GM19395 (cell line): Measurements from ENCODE around the gene SLC25A21.
"Not testable (repeated sequence)": the region's sequence is repeated elsewhere in the genome, so short reads cannot be mapped to it uniquely, and the experiment has no call there.

ENCODE experiments used
- ATAC-seq: cut with Tn5 transposase; IDR thresholded peaks from one replicate; pipeline ENCODE4 v1.9.1; 2021; ENCODE audit warnings: mild to moderate bottlenecking, moderate library complexity; ENCODE audit not compliant: unreplicated experiment

The SLC25A21 gene

GRCh38 chr14:37093364-37093763 lies 79.0 kb downstream of the SLC25A21 start:
- no peak for ATAC-seq

- ATAC-seq = no peak
These were observed 80.8 kb downstream of the SLC25A21 start for GRCh38 chr14:37091651-37092050.

GRCh38 chr14:37090026-37090425 lies 82.4 kb downstream of the SLC25A21 start:
- no peak for ATAC-seq

GRCh38 chr14:37089410-37089809 lies 83.0 kb downstream of the SLC25A21 start:
- ATAC-seq = no peak

- no peak for ATAC-seq
These were observed 83.8 kb downstream of the SLC25A21 start for GRCh38 chr14:37088356-37089215.

GRCh38 chr14:37087520-37087919 lies 84.9 kb downstream of the SLC25A21 start:
- ATAC-seq = no peak

- no peak for ATAC-seq
These were observed 88.8 kb downstream of the SLC25A21 start for GRCh38 chr14:37083599-37083998.

- ATAC-seq = no peak
These were observed 90.0 kb downstream of the SLC25A21 start for GRCh38 chr14:37082449-37082848.

- ATAC-seq = no peak
These were observed 90.5 kb downstream of the SLC25A21 start for GRCh38 chr14:37081856-37082255.

GRCh38 chr14:37081218-37081617 lies 91.2 kb downstream of the SLC25A21 start:
- no peak for ATAC-seq

- no peak for ATAC-seq
These were observed 94.3 kb downstream of the SLC25A21 start for GRCh38 chr14:37078131-37078530.

GRCh38 chr14:37074320-37074719 lies 98.1 kb downstream of the SLC25A21 start:
- ATAC-seq = not testable (repeated sequence)

GRCh38 chr14:37063467-37064240 lies 108.8 kb downstream of the SLC25A21 start:
- no peak for ATAC-seq

- ATAC-seq = no peak
These were observed 110.1 kb downstream of the SLC25A21 start for GRCh38 chr14:37062191-37062803.

GRCh38 chr14:37061697-37062096 lies 110.7 kb downstream of the SLC25A21 start:
- no peak for ATAC-seq

GRCh38 chr14:37060496-37061260 lies 111.7 kb downstream of the SLC25A21 start:
- no peak for ATAC-seq

- ATAC-seq = no peak
These were observed 114.6 kb downstream of the SLC25A21 start for GRCh38 chr14:37057776-37058175.

- ATAC-seq = no peak
These were observed 115.9 kb downstream of the SLC25A21 start for GRCh38 chr14:37056473-37056872.

GRCh38 chr14:37054869-37055268 lies 117.5 kb downstream of the SLC25A21 start:
- no peak for ATAC-seq

GRCh38 chr14:37054144-37054543 lies 118.3 kb downstream of the SLC25A21 start:
- no peak for ATAC-seq

GRCh38 chr14:37051680-37052079 lies 120.7 kb downstream of the SLC25A21 start:
- ATAC-seq = no peak
